GM06990 (cell line): ENCODE measurements around the gene ITGAE.
"Not testable (repeated sequence)": the region's sequence is repeated elsewhere in the genome, so short reads cannot be mapped to it uniquely, and the experiment has no call there.

Experiments used
- DNase-seq: peaks from one replicate; pipeline ENCODE4 v3.0.0-alpha.2; 2011; ENCODE audit not compliant: insufficient read length; ENCODE audit errors: extremely low read depth
- H3K27me3 ChIP-seq: replicated peaks from 2 replicates; pipeline ENCODE4 v1.6.0; 2011; ENCODE audit warnings: low read length; ENCODE audit not compliant: control insufficient read depth, insufficient read depth
- H3K36me3 ChIP-seq: 2 replicates; pipeline ENCODE4 v1.5.1; 2011; ENCODE audit warnings: low read length; ENCODE audit not compliant: control insufficient read depth, insufficient read depth
- H3K4me3 ChIP-seq: replicated peaks from 2 replicates; pipeline ENCODE4 v1.5.1; 2011; ENCODE audit warnings: low read depth, mild to moderate bottlenecking, control low read depth, low read length
- CTCF ChIP-seq: IDR thresholded peaks from 2 replicates; pipeline ENCODE4 v1.5.1; 2011; ENCODE audit warnings: low read length, control low read depth, mild to moderate bottlenecking, inconsistent platforms; ENCODE audit not compliant: insufficient read depth, poor library complexity, severe bottlenecking

The ITGAE gene

GRCh38 chr17:3794557-3795389 lies 6.2 kb downstream of the ITGAE start:
- DNase-seq: no peak
- H3K4me3 ChIP-seq: no peak overlapping the region
- no peak for TF ChIP-seq CTCF
- no peaks in the 10 kb centered on the region for H3K27me3 ChIP-seq
- H3K36me3 ChIP-seq: no peaks in the 10 kb centered on the region

- not testable (repeated sequence) for DNase-seq, H3K36me3 ChIP-seq, H3K27me3 ChIP-seq, H3K4me3 ChIP-seq
Measured at GRCh38 chr17:3794152-3794551, 6.8 kb downstream of the ITGAE start.

DNA sequence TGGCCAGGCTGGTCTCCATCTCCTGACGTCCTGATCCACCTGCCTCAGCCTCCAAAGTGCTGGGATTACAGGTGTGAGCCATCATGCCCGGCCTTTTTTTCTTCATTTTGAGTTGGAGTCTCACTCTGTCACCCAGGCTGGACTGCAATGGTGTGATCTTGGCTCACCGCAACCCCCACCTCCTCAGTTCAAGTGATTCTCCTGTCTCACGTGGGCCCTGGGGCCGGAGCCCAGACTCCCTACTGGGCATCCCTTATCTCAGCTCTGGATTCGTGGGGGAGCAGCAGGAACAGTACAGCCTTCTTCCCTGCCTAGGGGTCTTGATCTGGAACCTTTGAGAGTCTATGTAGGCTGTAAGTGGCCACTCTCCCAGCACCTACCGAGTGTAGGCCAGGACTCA lies 7.7 kb downstream of the ITGAE start:
- not testable (repeated sequence) for H3K4me3 ChIP-seq, H3K27me3 ChIP-seq, H3K36me3 ChIP-seq, DNase-seq

- Histone ChIP-seq H3K36me3 (no peaks in the 10 kb centered on the region), H3K27me3 (no peaks in the 10 kb centered on the region), H3K4me3 (no peak overlapping the region)
- no peak for DNase-seq
- no peak for TF ChIP-seq CTCF
Measured at GRCh38 chr17:3792481-3792880, 8.5 kb downstream of the ITGAE start.

DNA sequence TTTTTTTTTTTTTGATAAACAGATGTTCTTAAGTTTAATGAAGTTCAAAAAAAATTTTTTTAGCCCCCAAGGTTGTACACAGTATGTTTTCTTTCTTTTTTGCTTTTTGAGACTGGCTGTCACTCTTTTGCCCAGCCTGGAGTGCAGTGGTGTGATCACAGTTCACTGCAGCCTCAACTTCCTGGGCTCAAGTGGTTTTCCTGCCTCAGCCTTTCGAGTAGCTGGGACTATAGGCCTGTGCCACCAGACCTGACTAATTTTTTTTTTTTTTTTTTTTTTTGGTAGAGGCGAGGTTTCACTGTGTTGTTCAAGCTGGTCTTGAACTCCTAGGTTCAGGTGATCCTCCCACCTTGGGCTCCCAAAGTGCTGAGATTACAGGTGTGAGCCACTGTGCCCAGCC lies 12.8 kb downstream of the ITGAE start:
- Histone ChIP-seq H3K27me3 (no peaks in the 10 kb centered on the region), H3K36me3 (no peaks in the 10 kb centered on the region), H3K4me3 (no peak overlapping the region)
- no peak for TF ChIP-seq CTCF
- DNase-seq: no peak

- not testable (repeated sequence) for H3K4me3 ChIP-seq, H3K27me3 ChIP-seq, H3K36me3 ChIP-seq, DNase-seq
Measured at GRCh38 chr17:3785323-3785722, 15.7 kb downstream of the ITGAE start.

DNA sequence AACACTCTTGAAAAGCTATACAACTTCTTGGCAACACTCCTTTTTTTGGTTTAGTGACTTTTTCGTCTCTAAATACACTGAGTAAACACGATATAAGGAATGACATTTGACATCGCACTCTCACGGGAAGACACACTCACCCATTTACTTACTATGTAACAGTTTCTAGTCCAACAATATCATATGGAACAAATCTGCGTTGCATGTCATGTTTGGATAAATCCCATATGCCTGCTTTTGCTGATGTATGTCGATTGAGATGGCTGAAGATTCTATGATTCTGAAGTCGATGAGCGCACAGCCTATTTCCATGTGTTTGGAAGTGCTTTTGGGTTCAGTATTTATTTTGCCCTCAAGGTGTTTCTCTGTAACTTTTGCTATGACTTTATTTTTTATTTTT lies 18.2 kb downstream of the ITGAE start:
- no peak overlapping the region for H3K4me3 ChIP-seq
- TF ChIP-seq CTCF: no peak
- no peak for DNase-seq
- H3K27me3 ChIP-seq: no peaks in the 10 kb centered on the region
- H3K36me3 ChIP-seq: no peaks in the 10 kb centered on the region
